Midbrain (tissue), 1 donor: Measurements from ENCODE around the gene SUSD4.
A peak's percentile ranks its signal among the peaks of the same experiment; 100 is the strongest.

ENCODE experiments used
- DNase-seq: peaks from one replicate; lab custom pipeline; 2025; lab: John Stamatoyannopoulos, UW

SUSD4 gene

DNA sequence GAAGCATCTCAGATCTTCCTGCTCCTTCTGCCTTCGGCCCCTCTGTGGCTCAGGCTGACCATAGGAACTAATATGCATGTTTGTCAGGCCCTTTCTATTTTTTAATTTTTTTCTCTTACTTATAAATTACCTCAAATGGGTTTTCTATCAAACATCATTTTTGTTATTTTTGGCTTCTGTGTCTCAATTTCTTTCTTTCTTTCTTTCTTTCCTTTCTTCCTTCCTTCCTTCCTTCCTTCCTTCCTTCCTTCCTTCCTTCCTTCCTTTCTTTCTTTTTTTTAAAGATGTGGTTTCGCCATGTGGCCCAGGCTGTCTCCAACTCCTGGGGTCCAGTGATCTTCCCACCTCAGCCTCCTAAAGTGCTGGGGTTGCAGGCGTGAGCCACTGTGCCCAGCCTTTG, 184.7 kb downstream of the SUSD4 start:
- DNase-seq = no peak

DNA sequence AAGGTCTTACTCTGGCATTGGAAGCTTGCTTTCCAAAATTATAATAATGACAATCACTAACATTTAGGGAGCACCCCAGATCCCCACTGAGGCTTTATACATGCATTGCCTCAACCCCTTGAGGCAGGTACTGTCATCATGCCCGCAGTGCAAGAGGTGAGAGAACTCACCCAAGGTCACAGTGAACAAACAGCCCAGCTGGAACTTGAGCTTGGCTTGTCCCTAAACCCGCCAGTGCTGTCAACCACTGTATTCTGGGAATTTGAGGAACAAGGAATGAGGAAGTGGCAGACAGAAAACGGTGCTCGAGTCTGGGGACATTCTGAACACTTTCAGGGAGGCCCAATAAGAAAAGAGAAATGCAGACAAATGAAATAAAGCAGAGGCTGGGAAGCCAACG, 186.3 kb downstream of the SUSD4 start:
- peak; percentile 35 for DNase-seq

DNA sequence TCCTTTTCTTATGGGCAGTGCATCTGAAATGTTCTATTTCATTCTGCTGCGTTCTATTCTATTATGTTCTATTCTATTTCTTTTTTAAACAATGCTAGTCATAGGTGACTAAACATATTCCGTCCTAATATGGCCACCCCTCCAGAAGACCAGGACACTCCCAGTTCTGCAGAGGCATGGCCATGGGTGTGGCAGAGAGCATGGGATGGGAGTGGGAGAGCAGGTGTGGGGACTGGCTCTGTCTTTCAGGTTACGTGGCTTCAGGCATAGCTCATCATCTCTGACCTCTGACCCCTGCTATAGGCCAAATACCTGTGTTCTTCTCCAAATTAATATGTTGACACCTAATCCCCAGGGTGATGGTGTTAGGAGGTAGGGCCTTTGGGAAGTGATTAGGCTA, 187.5 kb downstream of the SUSD4 start:
- no peak for DNase-seq

DNA sequence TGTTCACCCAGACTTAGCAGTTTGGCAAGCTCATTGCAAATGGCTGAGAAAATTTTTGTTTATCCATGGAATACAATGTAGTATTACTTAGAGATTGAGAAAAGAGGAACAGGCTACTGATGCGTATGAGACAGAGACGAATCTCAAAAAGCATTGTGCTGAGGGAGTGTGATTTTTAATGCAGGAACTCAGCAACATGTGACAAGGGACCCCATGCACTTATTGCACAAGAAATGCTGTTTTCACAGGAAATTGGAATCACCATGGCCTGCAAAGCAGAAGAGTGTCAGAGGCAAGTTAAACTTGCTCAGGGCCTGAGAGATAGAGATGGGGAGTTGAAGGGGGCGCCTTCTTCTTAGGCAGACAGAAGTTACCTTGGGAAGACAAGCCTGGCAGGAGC, 188.3 kb downstream of the SUSD4 start:
- DNase-seq = peak; percentile 18

DNA sequence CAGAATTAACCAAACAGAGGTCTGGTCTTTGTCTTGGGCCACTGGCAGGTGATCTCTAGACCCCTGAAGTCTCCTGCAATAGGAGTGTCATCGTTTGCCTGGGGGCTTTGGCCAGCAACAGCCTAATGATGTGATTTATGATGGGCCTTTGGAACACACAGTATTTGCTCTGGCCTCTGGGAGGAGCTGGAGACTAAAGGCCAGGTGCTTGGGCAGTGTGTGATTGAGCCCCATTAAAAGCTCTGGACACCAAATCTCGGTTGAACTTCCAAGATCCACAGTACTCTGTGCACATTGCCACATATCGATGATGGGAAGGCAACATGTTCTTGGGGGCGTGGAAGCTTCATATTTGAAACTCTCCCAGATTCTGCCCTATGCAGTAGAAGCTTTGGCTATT, 188.9 kb downstream of the SUSD4 start:
- DNase-seq = no peak
